ENCODE results near the gene HBA1. TPM values are rescaled to one million over a fixed set of nuclear protein-coding genes. Genes with fewer than 3 reads are reported as not detected.

HBA1 gene
- total RNA-seq, result not detected in 2 replicates

GRCh38 chr16:176477-177382, at the start of gene HBA1:
HBA1 (plus strand) TSS chr16:176680; CDS start chr16:176717, 37 bp downstream.

GRCh38 chr16:152141-153128, 24.0 kb upstream of the HBA1 start, which contains the start of gene HBZ:
HBZ (plus strand) TSS chr16:152644; CDS start chr16:152910, 266 bp downstream.

GRCh38 chr16:165539-166374, 10.7 kb upstream of the HBA1 start, which contains the start of gene HBM:
HBM (plus strand) TSS chr16:165978; CDS start chr16:165998, 20 bp downstream.

GRCh38 chr16:172374-172941, 4.0 kb upstream of the HBA1 start, which contains the start of gene HBA2:
HBA2 (plus strand) TSS chr16:172876; CDS start chr16:172913, 37 bp downstream.

GRCh38 chr16:180101-180675, 3.7 kb downstream of the HBA1 start, which contains the start of gene HBQ1:
HBQ1 (plus strand) TSS chr16:180459; CDS start chr16:180487, 28 bp downstream.

Other genes with a start within 250 kb of the HBA1 start
- gene POLR3K, start 123.1 kb upstream of the HBA1 start, total RNA-seq, result 7.9 and 8.2 TPM in 2 replicates
- gene SNRNP25, start 122.9 kb upstream of the HBA1 start, total RNA-seq, result 55.0 and 59.3 TPM in 2 replicates
- 28.2 and 34.0 TPM in 2 replicates for gene RHBDF1, start 104.0 kb upstream of the HBA1 start, total RNA-seq
- 166 and 188 TPM in 2 replicates for gene MPG, start 98.5 kb upstream of the HBA1 start, total RNA-seq
- 12.9 and 14.4 TPM in 2 replicates for gene NPRL3, start 38.0 kb upstream of the HBA1 start, total RNA-seq
- gene HBZ, start 24.0 kb upstream of the HBA1 start, total RNA-seq, result not detected in 2 replicates
- gene HBM, start 10.7 kb upstream of the HBA1 start, total RNA-seq, result not detected in 2 replicates
- 1.6 and 1.7 TPM in 2 replicates for gene HBA2, start 3.8 kb upstream of the HBA1 start, total RNA-seq
- 1.2 and 1.9 TPM in 2 replicates for gene HBQ1, start 3.8 kb downstream of the HBA1 start, total RNA-seq
- 25.6 and 38.5 TPM in 2 replicates for gene LUC7L, start 52.8 kb downstream of the HBA1 start, total RNA-seq
- gene FAM234A, start 58.1 kb downstream of the HBA1 start, total RNA-seq, result 76.9 and 86.8 TPM in 2 replicates
- gene RGS11, start 99.3 kb downstream of the HBA1 start, total RNA-seq, result 0.17 and 0.30 TPM in 2 replicates
- gene ARHGDIG, start 103.9 kb downstream of the HBA1 start, total RNA-seq, result not detected in 2 replicates
- 0.17 and 0.45 TPM in 2 replicates for gene PDIA2, start 106.5 kb downstream of the HBA1 start, total RNA-seq
- 18.0 and 19.0 TPM in 2 replicates for gene AXIN1, start 176.0 kb downstream of the HBA1 start, total RNA-seq
- gene MRPL28, start 193.9 kb downstream of the HBA1 start, total RNA-seq, result 186 and 196 TPM in 2 replicates
- 41.5 and 49.5 TPM in 2 replicates for gene PGAP6, start 205.3 kb downstream of the HBA1 start, total RNA-seq
- 158 and 175 TPM in 2 replicates for gene NME4, start 220.5 kb downstream of the HBA1 start, total RNA-seq
- gene DECR2, start 225.2 kb downstream of the HBA1 start, total RNA-seq, result 21.5 and 24.1 TPM in 2 replicates
- 15.3 and 17.5 TPM in 2 replicates for gene RAB11FIP3, start 249.0 kb downstream of the HBA1 start, total RNA-seq

Measured in bronchus fibroblast of lung (primary cell).